Activated CD4-positive, alpha-beta T cell treated with anti-CD3 and anti-CD28 coated beads, Interleukin-2, amount 50 U/mL, for 16 hours (primary cell): ENCODE data around the gene PCNT.

ENCODE experiments used
- DNase-seq: peaks from one replicate; pipeline ENCODE4 v3.0.0-alpha.2; 2020

PCNT gene

DNA sequence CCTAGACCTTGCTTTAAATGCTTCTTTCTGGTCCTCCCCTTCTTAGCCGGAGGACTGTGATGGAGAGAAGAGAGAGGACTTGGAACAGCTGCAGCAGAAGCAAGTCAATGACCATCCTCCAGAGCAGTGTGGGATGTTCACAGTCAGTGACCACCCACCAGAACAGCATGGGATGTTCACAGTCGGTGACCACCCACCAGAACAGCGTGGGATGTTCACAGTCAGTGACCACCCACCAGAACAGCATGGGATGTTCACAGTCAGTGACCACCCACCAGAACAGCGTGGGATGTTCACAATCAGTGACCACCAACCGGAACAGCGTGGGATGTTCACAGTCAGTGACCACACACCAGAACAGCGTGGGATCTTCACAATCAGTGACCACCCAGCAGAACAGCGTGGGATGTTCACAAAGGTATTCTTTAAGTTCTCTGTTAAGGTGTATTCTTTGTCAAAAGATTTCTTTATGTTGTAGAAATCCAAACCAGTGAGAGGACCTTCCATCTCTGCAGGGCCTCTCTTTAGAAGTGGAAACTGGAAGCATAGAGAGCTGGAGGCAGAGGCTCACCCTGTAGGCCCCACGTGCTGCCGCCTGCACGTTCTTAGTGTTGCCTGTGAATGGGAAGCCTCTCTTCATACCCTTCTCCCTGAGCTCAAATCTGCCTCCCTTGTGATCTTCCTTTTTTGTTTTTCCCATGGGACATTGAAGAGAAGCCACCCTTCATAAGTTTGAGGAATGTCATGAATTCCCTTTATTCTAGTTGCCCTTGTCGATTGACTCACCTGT, 10.6 kb downstream of the PCNT start:
- DNase-seq, result no peak

DNA sequence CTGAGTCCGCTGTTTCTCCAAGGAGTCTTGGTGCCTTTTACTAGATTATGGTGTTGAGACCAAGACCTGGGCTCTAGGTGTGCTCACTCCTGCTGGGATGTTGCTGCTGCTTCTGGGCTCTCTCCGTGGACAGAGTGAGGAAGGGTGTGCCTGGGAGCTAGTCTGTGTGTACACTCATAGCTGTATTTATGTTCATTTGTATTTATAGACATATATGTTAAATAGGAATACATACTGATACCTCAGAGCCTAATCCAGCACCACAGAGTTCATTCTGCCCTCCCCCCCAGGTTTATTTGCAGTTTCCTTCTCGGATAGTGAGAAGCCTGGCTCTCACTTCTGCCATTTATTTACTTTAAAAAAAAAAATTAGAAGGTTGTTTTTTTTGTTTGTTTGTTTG, 12.6 kb downstream of the PCNT start:
- DNase-seq, result no peak

DNA sequence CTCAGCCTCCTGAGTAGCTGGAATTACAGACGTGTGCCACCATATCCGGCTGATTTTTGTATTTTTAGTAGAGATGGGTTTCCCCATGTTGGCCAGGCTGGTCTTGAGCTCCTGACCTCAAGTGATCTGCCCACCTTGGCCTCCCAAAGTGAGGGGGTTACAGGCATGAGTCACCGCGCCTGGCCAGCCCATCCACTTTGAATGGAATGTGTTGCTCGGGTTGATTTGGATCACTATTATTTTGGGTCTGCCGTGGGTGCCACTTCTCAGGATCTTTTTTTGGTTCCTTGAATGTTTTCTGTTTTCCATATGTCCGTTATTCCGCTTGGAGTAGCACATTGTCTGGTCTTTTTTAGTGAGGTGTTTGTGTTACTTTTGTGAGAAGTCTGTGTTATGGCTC, 17.0 kb downstream of the PCNT start:
- no peak for DNase-seq

DNA sequence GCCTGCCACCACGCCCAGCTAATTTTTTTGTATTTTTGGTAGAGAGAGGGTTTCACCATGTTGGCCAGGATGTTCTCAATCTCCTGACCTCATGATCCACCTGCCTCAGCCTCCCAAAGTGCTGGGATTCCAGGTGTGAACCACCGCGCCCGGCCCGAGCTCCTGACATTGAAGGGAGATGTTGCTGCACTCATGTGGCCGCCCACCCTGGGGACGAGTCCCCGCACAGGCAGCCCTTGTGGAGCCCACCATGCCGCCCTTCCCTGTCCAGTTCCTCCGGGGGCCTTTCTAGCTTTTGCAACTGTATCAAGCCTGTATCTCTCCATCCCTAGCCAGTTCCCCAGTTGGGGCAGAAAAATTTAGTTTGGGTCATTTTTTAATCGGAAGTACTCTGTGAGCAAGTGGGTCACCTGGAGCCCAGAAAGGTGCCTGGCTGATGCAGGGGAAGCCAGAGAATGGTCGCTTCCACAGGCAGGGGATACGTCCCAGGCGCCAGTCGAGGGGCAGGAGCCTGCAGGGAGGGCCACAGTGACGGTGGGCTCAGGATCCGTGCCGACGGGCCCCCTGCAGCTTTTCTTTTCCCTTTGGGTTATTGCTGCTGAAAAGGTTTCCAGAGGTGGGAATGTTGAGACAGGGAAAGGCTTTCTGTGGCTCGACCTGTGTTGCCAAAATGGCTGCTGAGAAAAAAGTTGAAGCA, 20.4 kb downstream of the PCNT start:
- DNase-seq, result no peak

DNA sequence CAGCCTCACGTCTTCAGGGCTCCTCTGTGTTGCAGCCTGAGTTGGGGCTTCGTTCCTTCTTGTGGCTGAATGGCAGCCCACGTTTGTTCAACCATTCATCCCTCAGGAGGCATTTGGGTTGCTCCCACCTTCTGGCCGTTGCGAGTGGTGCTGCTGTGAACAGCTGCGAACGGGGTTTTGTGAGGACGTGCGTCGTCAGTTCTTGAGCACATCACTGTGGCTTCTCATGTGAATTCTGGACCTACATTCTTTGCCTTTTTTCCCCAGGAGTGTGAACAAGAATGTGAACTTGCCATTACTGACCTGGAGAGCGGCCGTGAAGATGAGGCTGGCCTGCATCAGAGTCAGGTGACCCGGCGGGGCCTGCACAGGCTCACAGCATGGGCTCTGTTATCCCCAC, 21.9 kb downstream of the PCNT start:
- no peak for DNase-seq

DNA sequence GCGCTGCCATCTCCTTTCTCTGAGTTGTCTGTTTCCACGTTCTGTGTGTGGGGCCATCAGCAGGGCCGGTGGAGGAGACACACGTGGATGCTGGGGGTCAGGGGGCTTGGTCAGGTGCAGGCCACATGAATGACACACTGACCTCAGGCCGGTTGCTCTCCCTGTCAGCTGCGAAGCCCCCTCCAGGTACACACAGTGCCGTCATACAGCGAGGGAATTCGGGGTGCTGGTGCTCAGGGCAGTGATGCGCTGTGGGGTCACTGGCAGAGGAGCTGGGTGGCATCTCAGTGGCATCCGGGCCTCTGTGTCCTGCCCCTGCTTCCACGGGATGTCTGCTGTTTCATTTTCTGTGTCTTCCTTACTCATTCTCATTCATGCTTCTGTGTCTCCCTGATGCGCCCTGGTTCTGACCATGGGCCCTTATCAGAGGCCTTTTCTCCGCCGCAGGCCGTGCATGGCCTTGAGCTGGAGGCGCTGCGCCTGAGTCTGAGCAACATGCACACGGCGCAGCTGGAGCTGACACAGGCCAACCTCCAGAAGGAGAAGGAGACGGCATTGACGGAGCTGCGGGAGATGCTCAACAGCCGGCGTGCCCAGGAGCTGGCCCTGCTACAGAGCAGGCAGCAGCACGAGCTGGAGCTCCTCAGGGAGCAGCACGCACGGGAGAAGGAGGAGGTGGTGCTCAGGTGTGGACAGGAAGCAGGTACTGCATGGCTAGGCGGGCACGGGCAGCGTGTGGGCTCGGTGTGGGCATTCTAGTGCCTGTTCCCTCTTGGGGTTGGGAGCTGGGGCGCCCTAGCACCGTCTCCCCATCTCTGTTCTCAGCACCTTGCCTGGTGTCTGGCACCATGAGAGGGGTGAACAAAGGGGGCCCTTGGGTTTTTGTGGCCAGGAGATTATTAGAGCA, 22.6 kb downstream of the PCNT start:
- no peak for DNase-seq

DNA sequence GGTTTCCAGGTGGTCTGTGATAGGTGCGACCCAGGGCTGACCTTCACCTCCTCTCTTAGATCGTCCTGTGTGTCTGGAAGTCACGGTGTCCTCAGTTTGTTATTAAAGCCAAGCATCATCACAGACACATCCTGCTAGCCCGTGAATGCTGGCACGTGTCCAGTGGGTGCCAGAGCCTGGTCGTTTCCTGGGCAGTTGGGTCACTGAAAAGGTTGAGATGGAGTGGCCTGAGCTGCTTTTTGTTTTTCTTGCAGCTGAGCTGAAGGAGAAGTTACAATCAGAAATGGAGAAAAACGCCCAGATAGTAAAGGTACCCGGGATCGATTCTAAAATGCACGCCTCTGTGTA, 23.2 kb downstream of the PCNT start:
- no peak for DNase-seq

DNA sequence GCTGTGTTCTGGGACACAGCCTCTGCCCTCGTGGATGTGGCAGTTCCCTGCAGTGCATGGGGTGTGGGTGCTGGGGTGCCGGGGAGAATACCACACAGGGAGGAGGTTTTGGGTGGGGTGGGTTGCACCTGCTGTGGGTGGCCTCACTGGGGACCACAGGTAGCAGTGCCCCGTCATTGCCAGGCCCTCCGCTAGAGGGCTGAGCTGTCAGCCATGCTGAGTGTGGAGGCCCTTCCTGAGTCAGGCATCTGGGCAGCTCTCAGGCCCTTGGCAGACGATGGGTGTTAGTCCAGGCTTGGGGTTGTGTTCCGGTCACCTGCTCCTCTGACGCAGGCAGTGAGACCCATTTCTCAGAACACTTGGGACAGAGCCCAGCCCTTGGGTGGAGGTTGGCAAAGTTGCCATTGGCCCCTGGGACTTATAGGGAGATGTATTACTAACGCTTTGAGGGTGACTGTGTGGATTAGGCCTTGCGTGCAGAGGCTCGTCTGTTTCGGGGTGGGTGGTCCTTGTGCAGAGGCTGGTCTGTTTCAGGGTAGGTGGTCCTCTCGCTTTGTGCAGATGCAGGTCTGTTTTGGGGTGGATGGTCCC, 23.9 kb downstream of the PCNT start:
- no peak for DNase-seq

DNA sequence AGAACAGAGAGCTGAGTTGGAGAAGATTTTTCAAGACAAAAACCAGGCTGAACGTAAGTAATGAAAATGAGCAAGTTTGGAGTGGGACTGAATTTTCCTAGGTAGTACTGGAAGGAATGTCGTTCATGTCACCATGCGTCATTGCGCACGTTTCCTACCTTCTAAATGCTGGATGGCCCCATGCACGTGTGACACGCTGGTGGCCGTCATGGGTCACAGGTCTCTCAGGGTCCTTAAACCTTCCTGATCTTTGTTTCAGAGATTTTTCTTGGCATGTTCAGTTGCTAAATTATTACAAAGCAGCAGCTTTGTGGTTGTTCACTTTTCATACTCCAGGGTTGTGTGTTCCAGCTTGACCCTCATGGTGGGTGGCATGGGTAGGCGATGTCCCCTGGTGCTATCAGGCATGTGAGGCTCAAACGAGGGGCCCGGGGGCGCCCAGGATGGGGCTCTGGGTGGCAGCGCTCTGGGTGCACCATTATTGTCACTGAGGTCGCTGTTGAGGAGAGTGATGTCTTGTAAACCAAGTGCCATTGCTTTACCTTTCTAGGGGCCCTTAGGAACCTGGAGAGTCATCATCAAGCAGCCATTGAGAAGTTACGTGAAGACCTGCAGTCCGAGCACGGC, 25.3 kb downstream of the PCNT start:
- no peak for DNase-seq

DNA sequence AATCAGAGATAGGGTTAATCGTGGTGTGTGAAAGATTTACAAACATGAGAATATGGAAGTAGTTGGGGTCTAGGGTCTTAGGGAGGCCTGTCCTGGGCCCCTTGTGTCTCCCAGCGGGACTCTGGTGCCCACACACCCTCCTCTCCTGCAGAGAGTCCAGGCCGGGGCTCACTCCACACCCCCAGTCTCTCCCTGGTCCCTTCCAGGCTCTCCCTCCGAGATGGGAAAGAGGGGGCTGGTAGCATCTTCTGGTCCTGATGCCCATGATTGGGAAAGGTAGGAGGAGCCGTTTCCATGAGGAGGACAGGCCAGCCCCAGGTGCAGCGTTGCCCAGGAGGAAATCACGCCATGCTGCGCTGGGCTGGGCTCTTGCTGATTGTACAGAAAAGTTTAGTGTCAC, 26.6 kb downstream of the PCNT start:
- no peak for DNase-seq

DNA sequence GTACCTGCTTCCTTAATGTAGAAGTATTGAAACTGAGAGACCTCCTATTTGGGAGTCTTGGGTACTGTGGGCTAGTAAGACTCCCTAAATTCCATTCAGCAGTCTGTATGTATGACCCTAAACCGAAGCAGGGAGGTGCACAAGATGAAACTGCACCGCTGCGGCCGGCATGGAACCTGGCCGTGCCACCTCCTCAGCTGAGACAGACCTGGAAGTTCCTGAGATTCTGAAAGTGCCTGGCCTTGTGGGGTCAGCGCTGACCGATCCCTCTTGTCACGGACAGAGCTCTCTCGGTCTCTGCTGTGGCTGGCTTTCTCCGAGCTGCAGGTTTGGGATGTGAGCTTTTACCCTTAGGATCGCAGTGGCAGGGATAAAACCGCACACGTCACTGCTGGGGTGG, 27.0 kb downstream of the PCNT start:
- no peak for DNase-seq

DNA sequence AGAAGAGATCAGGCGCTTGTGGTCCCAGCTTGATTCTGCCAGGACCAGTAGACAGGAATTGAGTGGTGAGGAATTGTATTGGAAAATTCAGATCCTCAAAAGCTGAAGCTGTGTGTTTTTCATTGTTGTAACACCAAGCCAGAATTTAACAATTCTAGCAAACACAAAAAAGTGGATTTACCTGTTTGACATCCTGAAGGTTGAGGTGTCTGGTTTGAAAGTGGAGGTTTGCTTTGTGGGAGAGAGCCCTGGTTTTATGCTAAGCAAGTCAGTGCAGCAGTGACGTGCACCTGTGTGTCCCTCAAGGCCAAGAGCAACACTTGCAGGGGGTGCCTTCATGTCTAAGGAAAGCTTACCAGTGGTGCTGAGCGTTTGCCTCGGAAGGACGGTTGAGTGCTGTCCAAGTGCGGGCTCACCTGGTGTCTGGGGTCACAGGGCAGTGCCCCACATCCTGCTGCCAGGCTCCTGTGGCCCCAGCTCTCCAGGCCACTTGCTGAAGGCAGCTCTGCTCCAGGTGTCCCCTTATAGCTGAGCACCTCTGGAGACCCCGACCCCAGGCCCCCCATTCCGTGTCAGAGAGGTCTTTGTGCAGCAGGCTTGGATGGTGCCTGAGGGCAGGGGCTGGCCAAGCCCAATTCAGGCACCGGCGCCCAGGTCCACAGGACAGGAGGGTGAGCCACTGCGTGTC, 27.7 kb downstream of the PCNT start:
- no peak for DNase-seq

DNA sequence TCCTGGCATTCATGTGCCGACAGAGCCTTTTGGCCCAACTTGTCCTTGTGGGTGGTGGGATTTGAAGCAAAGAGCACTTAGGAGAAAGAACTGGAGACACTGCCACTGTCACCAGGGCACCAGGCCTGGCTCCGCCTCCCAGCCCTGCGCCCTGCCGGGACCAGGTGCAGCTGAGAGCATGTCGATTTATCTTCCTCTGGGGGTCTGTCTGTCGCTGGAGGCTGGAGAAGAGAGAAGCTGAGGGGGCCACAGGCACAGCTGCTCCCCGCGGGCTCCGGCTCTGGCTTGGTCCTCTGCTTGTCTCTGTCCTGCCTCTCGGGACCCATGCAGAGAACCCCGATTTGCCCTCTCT, 28.2 kb downstream of the PCNT start:
- no peak for DNase-seq

DNA sequence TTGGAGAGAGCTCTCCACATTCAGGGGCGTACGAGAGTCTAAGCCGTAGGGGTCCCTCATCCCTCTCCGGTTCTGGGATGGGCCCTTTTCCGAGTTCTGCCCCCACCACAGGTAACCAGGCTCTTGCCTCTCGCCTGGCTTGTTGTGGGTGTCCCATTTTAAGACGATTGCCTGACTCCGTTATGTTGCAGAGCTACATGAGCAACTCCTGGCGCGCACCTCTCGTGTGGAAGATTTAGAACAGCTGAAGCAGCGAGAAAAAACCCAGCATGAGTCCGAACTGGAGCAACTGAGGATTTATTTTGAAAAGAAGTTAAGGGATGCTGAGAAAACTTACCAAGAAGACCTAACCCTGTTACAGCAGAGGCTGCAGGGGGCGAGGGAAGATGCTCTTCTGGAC, 29.0 kb downstream of the PCNT start:
- no peak for DNase-seq

DNA sequence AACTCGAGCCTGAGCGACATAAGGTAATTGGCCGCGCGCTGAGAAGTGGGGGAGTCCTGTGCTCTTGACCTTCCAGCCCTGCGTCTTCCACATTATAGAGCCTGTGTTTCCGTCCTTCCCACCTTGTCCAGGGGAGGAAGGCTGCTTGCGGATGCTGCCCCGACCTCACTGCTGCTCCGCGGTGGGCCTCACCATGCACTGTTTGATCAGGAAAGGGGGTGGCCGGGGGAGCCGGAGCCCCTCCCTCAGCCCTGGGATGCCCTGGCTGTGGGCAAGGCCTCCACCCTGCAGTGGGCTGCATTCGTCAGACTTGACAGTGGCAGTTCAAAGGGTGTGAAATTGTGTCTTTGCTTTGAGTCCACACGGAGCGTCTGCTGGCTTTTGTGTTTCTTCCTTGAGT, 30.1 kb downstream of the PCNT start:
- DNase-seq, result no peak

DNA sequence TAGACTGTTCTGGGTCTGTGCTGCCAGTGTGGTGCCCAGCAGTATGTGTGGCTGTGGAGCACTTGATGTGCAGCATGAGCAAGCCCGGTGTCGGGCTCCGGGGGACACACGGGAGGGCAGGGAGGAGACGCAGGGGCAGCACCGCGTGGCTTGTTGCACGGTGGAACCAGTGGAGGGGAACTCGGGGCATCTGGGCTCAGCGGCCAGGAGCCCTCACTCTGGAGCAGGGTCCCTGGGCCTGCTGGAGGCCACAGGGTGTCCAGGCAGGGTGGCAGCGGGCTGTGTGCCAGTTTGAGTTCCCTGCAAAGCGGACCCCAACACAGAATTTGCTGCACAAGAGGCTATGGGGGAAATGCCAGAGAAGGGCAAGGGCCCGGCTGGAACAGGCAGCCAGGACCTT, 30.6 kb downstream of the PCNT start:
- no peak for DNase-seq

DNA sequence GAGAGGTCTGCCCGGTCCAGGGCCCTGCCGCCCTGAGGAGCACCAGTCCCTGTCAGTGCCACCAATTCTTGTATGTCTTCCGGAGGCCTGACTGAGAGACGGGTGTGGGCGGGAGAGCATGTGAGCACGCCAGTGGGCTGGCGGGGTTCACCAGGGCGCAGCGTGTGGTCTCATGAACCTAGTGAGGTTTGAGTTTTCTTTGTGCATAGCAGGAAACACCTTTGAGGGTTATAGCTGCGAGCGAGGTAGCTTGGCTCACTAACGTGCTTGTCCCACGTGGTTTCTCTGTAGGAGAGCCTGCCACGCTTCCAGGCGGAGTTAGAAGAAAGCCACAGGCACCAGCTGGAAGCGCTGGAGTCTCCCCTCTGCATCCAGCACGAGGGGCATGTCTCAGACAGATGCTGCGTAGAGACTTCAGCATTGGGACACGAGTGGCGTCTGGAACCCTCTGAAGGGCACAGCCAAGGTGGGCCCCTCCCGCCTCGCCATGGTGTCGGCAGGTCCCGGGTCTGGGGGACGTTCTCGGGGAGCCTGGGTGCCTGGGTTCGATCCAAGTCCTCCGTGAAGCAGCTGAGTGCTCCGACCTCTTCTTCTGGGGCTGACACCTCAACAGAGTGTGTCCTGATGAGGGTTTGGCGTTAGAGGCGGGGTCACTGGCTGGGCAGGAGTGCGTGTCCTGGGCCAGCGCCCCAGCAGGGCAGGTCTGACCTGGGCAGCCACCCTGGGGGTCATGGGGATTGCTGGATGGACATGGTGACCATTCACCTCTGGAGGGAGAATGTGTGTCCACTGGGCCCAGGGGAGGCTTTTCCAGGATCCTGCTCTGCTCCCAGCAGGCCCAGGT, 31.4 kb downstream of the PCNT start:
- no peak for DNase-seq

DNA sequence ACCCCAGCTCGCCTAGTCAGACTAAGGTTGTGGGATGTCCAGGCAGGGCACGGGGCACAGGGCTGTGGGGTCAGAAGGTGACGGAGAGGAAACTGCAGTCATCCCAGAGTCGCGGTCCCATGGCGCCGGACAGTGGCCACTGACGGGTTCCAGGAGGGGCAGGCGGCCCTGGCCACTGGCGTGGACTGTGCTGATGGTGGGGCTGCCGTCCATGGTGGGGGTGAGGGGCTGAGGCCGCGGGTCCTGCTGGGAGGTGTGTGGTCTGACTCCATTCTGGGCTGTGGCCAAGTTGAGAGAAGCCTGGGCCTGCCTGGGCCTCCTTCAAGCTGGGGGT, 32.0 kb downstream of the PCNT start:
- DNase-seq, result no peak

DNA sequence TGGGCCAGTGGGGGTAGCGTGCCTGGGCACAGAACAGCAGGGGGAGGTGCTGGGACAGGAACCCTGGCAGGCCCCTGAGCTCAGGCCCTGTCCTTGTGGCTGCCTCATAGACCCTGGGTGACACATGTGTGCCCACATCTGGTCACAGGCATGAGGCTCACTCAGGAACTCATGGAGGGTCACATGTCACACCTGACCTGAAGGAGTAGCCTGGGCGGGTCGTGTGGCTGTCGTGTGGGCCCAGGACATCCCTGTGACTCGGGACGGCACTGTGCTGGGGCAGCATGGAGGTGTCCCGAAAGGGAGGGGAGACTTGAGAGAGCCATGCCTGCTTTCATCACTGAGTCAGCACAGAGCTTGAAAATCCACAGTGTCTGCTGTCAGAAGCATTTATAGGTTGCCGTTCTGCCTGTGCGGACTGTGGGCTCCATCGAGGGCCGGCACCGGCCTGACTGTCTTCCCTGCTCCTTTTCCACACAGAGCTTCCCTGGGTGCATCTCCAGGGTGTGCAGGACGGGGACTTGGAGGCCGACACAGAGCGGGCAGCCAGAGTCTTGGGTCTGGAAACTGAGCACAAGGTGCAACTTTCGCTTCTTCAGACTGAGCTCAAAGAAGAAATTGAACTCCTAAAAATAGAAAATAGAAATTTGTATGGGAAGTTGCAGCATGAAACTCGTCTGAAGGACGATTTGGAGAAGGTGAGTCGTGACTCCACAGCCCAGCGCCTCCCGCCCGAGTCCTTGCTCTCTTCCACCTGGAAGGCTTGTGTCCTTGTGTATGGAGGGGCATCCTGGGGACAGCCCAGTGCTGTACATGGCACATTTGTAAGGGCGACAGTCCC, 32.8 kb downstream of the PCNT start:
- DNase-seq, result no peak

DNA sequence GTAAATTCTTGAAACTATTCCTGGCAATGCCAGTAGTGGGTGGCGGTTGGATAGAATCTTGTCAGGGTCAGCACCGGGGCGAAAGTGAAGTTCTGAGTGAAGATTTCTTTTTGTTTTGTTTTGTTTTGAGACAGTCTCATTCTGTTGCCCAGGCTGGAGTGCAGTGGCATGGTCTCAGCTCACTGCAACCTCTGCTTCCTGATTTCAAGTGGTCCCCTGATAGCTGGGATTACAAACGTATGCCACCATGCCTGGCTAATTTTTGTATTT, 33.3 kb downstream of the PCNT start:
- no peak for DNase-seq
